GM21576 (cell line): ENCODE measurements around the gene C1orf21.

Source experiments
- ATAC-seq: cut with Tn5 transposase; IDR thresholded peaks from one replicate; pipeline ENCODE4 v1.9.1; 2021; ENCODE audit warnings: mild to moderate bottlenecking, moderate library complexity; ENCODE audit not compliant: unreplicated experiment

Gene C1orf21

GRCh38 chr1:184509105-184509504 lies 122.3 kb downstream of the C1orf21 start:
- no peak for ATAC-seq

GRCh38 chr1:184510110-184510509 lies 123.3 kb downstream of the C1orf21 start:
- no peak for ATAC-seq

GRCh38 chr1:184512724-184513123 lies 125.9 kb downstream of the C1orf21 start:
- ATAC-seq: no peak

- no peak for ATAC-seq
Observed at GRCh38 chr1:184513421-184513820, 126.6 kb downstream of the C1orf21 start.

GRCh38 chr1:184513966-184514365 lies 127.1 kb downstream of the C1orf21 start:
- ATAC-seq: no peak

- no peak for ATAC-seq
Observed at GRCh38 chr1:184514447-184514846, 127.6 kb downstream of the C1orf21 start.

- ATAC-seq: no peak
Observed at GRCh38 chr1:184517130-184517529, 130.3 kb downstream of the C1orf21 start.

- ATAC-seq: no peak
Observed at GRCh38 chr1:184518736-184519357, 132.0 kb downstream of the C1orf21 start.

- ATAC-seq: no peak
Observed at GRCh38 chr1:184520336-184520735, 133.5 kb downstream of the C1orf21 start.

GRCh38 chr1:184524248-184524647 lies 137.4 kb downstream of the C1orf21 start:
- ATAC-seq: no peak

- no peak for ATAC-seq
Observed at GRCh38 chr1:184527402-184527801, 140.6 kb downstream of the C1orf21 start.

GRCh38 chr1:184530226-184530625 lies 143.4 kb downstream of the C1orf21 start:
- ATAC-seq: no peak

GRCh38 chr1:184531296-184531695 lies 144.5 kb downstream of the C1orf21 start:
- ATAC-seq: no peak

GRCh38 chr1:184532199-184532598 lies 145.4 kb downstream of the C1orf21 start:
- no peak for ATAC-seq

GRCh38 chr1:184533049-184533448 lies 146.2 kb downstream of the C1orf21 start:
- no peak for ATAC-seq

GRCh38 chr1:184533915-184534314 lies 147.1 kb downstream of the C1orf21 start:
- ATAC-seq: no peak

GRCh38 chr1:184534690-184535089 lies 147.9 kb downstream of the C1orf21 start:
- no peak for ATAC-seq

GRCh38 chr1:184535191-184535970 lies 148.6 kb downstream of the C1orf21 start:
- no peak for ATAC-seq

- no peak for ATAC-seq
Observed at GRCh38 chr1:184536246-184536985, 149.6 kb downstream of the C1orf21 start.

GRCh38 chr1:184539580-184539979 lies 152.8 kb downstream of the C1orf21 start:
- no peak for ATAC-seq

- ATAC-seq: no peak
Observed at GRCh38 chr1:184541537-184542152, 154.8 kb downstream of the C1orf21 start.
